Kidney capillary endothelial cell (primary cell): ENCODE results near the gene GTF2H4.
A peak's percentile ranks its signal among the peaks of the same experiment; 100 is the strongest.
"Not testable (repeated sequence)": the region's sequence is repeated elsewhere in the genome, so short reads cannot be mapped to it uniquely, and the experiment has no call there.

Source experiments
- DNase-seq: peaks from one replicate; pipeline ENCODE4 v3.0.0-alpha.2; 2018; ENCODE audit warnings: low spot score

Gene GTF2H4

DNA sequence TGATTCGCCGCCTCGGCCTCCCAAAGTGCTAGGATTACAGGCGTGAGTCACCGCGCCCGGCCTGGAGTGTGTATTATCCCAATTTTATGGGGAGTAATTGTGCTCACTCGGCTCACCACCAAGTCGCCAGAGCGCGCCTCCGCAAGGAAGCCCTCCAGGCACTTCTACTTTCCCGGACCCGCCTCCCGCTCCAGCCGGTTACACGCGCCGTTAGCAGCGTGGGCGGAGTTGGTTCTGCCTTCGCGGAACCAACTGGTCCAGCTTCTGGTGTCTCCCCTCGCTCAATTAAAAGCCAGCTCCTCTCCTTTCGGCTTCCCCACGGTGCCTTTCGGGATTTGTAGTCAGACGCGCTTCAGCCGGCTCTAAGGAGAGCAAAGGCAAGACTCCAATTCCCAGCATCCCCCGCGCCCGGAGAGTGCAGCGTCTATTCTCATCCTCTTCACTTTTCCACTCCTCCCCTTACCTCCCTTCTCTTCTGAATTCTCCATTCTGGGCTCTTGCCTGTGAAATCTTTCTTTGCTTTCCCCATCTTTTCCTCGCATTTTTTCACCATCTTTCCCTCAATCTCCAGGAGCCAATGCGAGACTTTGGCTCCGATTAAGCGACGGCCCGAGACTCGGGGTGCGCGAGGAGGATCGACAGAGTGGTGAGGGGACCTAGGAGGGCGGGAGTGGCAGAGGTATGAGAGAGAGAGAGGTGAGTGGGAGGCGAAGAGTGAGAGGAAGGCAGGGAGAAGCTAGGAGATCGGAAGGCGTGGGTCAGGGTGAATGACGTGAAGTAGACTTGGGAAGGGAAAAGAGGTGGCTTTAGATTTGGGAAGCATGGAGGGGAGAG is at the start of gene GTF2H4:
Gene GTF2H4, plus strand, starts transcription at position 450 of the 834 bp plus-strand sequence.
- peak; percentile 95 for DNase-seq

DNA sequence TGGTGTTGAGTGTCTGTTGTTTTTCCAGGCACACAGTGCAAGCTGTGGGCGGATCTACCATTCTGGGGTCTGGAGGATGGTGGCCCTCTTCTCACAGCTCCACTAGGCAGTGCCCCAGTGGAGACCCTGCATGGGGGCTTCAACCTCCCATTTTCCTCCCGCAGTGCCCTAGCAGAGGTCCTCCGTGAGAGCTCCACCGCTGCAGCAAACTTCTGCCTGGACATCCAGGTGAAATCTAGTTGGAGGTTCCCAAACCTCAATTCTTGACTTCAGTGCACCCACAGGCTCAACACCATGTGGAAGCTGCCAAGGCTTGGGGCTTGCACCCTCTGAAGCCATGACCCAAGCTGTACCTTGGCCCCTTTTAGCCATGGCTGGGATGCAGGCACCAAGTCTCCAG is 48.3 kb upstream of the GTF2H4 start:
- not testable (repeated sequence) for DNase-seq

DNA sequence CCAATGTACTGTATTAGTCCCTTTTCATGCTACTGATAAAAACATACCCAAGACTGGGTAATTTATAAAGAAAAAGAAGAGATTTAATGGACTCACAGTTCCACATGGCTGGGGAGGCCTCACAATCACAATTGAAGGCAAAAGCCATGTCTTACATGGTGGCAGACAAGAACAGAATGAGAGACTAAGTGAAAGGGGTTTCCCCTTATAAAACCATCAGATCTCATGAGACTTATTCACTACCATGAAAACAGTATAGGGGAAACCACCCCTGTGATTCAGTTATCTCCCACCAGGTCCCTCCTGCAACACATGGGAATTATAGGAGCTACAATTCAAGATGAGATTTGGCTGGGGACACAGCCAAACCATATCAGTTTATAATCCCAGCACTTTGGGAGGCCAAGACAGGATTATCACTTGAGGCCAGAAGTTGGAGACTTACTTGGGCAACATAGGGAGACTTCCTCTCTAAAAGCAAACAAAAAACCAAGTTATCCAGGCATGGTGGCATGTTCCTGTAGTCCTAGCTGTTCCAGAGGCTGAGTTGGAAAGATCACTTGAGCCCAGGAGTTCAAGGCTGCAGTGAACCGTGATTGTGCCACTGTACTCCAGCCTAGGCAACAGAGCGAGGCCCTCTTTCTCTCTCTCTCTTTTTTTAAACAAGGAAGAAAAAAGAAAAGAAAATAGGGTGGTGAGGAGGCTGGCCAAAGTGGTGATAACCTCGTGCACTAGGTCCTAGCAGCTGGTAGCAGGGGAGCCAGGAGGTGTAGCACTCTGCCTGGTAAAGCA is 46.6 kb upstream of the GTF2H4 start:
- no peak for DNase-seq

- no peak for DNase-seq
These were observed 45.7 kb upstream of the GTF2H4 start for GRCh38 chr6:30862156-30862875.

DNA sequence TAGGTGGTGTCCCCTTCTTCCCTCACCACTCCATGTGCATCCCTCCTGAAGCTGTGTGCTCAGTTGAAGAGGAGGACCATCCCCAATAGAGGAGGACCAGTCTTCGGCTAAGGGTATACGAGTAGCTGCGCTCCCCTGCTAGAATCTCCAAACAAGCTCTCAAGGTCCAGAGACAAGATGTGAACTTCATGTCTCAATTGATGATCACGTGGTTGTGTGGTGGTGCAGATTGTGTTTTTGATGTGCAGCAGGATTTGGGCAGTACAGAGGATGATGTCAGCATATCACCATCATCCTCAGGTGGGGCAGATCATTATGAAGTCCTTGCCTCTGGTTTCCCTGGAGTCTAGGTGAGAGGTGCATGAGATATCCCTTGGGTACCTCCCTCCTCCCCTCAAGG is 43.7 kb upstream of the GTF2H4 start:
- DNase-seq = no peak

DNA sequence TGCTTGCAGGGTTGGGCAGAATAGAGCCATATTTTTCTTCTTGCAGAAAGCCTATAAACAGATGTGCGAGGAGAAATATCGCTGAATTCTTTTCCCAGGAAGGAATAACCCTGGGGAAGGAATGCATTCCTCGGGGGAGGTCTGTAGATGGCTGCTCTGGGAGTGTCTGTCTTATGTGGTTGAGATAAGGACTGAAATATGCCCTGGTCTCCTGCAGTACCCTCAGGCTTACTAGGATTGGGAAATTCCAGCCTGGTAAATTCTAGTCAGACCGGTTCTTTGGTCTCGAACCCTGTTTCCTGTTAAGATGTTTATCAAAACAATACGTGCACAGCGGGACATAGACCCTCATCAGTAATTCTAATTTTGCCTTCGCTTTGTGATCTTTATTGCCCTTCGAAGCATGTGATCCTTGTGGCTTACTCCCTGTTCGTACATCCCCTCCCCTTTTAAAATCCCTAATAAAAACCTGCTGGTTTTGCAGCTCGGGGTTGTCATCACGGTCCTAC is 38.7 kb upstream of the GTF2H4 start:
- not testable (repeated sequence) for DNase-seq

DNA sequence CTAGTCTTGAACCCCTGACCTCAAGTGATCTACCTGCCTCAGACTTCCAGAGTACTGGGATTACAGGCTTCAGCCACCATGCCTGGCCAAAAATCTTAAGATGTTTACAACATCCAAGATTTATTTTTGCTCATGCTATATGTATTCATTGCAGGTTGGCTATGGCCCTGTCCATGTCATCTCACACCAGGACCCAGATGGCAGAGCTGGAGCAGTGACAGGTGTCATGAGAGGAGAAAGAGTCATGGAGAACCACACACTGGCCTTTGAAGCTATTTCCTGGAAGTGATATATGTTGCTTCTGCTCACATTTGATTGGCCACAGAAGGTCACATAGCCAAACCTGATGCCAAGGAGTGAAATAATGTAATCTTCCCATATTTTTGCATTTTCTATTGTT is 37.5 kb upstream of the GTF2H4 start:
- no peak for DNase-seq

GRCh38 chr6:30871592-30872183 is 36.3 kb upstream of the GTF2H4 start:
- DNase-seq = no peak

GRCh38 chr6:30873137-30873640 is 34.8 kb upstream of the GTF2H4 start:
- no peak for DNase-seq

DNA sequence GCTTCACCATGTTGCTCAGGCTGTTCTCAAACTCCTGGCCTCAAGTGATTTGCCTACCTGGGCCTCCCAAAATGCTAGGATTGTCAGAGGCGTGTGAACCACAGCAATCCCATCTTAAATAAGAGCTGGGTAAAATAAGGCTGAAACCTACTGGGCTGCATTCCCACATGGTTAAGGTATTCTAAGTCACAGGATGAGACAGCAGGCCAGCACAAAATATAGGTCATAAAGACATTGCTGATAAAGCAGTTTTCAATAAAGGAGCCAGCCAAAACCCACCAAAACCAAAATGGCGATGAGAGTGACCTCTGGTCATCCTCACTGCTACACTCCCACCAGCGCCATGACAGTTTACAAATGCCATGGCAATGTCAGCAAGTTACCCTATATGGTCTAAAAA is 34.2 kb upstream of the GTF2H4 start:
- DNase-seq = not testable (repeated sequence)

- DNase-seq = no peak
These were observed 32.6 kb upstream of the GTF2H4 start for GRCh38 chr6:30875244-30876038.

- DNase-seq = peak; percentile 10
These were observed 31.8 kb upstream of the GTF2H4 start for GRCh38 chr6:30876039-30876730.

DNA sequence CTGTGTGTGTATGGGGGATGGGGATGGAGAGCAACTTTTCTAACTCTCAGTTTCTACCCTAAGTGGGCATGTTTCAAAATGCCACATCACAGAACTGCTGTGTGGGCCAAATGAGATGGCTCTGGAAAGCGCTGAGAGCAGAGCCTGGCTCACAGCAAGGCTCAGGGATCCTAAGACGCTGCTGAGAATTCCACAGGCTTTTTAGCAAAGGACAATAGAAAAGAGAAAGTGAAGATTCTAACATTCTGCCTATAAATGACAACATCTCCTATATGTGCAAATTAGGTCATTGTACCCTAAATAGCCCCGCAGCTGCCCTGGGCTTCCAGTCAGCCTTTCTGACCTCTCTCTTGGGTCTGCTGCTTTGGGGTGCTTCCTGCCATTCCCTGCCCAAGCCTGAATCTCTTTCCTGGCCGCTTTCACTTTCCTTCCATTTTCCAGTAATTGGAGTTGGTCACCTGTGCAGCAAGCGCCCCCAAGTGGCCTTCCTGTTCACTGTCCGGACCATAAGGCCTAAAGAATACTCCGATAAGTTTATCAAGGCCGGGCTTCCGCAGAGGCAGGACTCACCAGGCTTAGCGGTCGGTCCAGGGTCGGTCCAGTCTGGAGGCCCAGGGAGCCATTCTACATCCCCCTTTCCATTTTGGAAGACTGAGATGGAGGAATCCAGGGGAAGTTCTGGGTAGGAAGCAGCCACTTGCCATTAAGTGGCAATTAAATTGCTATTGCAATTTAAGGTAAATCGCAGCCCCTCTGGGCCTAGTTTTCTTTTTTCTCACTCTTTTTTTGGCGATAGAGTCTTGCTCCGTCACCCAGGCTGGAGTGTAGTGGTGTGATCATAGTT is 30.4 kb upstream of the GTF2H4 start:
- DNase-seq = peak; percentile 72

- DNase-seq = no peak
These were observed 28.2 kb upstream of the GTF2H4 start for GRCh38 chr6:30879684-30880427.

DNA sequence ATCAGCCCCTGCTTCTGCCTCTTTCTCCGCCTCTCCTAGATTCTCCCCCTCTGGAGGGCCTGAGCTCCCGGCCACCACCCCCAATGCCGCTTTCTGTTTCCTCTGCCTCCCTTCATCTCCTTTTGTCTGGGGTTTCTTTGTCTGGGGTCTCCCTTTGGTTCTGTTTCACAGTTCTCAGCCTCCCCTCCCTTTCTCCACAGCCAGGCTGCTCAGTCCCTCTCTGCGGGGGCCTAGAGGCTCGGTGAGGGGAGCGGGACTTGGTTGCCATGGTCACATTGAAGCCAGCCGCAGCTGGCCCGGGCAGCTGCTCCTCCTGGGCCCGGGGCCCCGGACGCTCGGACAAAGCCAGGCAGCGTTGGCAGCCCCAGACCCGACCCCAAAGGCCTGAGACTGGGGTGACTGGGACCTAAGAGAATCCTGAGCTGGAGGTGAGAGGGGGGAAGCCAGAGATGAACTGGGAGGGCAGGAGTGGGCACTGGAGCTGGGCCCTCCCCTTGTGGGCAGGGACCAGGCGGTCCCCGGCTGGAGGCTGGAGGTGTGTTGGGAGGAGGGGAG is 27.2 kb upstream of the GTF2H4 start:
- DNase-seq = no peak

DNA sequence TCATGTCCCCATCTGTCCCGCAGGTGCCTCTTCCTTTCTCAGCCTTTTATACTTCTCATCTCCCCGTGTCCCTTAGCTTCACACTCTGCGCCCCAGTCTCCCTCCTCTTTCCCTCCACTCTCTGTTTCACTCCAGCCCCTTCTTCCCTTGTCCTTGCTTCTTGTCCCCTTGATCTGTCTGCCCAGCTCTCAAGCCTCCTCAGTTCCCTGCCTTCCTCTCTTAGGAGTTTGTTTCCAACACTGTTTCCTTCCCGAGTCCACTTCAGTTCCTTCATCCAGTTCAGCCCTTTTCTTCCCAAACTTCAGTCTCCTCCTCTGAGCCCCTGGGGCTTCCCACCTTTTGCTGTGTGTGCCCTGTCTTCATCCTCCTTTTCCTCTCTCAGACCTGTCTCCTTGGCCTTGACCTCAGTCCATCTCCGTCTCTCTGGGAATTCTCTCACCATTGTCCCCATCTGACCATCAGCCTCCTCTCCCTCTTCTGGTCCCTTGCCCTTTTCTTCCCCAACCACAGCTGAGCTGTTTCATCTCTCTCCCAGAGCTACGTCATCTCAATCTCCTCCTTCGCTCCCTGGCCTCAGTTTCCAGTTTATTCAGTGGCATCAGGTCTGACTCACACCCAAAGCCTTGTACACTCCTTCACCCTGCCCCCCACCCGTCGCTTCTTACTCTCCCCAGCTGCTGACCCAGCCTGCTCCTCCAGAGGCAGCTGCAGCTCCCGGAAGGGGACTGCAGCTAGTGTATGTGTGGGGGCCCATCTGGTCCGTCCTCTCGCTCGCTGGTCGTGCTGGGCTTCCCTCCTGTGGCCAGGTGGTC is 26.4 kb upstream of the GTF2H4 start:
- DNase-seq = no peak

- no peak for DNase-seq
These were observed 25.7 kb upstream of the GTF2H4 start for GRCh38 chr6:30882204-30882758.
